Skin of body (tissue), 2 donors: ENCODE results near the gene PAQR4. TPM values are rescaled to one million over a fixed set of nuclear protein-coding genes. Genes with fewer than 3 reads are reported as not detected.
"Not testable (repeated sequence)": the region's sequence is repeated elsewhere in the genome, so short reads cannot be mapped to it uniquely, and the experiment has no call there.

Experiments
- DNase-seq: peaks from one replicate; lab custom pipeline; 2025; lab: John Stamatoyannopoulos, UW
- total RNA-seq: library from RNA; depleted of rRNA; stranded (reverse); fragments of >200 nt; gene quantifications from one replicate; pipeline ENCODE4 v1.2.3, GENCODE V29; 2014

Gene PAQR4
- total RNA-seq, 1 donor from 2014 or later = 7.0 TPM

DNA sequence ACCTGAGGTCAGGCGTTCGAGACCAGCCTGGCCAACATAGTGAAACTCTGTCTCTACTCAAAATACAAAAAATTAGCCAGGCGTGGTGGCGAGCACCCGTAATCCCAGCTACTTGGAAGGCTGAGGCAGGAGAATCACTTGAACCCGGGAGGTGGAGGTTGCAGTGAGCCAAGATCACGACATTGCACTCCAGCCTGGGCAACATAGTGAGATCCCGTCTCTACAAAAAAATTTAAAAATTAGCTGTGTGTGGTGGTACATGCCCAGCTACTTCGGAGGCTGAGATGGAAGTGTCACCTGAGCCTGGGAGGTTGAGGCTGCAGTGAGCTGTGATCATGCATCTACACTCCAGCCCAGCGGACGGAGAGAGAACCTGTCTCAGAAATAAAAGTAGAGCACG is 25.4 kb upstream of the PAQR4 start:
- DNase-seq = not testable (repeated sequence)

DNA sequence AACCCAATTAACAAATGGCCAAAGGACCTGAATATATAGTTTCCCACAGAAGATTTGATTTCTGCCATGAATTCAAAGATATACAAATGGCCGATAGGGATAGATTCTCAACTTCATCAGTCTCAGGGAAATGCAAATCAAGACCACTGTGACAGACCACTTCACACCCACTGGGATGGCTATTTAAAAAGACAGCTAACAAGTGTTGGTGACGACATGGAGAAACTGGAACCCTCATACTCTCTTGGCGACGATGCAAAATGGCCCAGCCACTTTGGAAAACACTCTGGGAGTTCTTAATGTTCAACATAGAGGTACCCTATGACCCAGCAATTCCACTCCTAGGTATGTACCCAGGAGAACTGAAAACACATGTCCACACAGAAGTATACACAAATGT is 22.5 kb upstream of the PAQR4 start:
- DNase-seq = no peak

DNA sequence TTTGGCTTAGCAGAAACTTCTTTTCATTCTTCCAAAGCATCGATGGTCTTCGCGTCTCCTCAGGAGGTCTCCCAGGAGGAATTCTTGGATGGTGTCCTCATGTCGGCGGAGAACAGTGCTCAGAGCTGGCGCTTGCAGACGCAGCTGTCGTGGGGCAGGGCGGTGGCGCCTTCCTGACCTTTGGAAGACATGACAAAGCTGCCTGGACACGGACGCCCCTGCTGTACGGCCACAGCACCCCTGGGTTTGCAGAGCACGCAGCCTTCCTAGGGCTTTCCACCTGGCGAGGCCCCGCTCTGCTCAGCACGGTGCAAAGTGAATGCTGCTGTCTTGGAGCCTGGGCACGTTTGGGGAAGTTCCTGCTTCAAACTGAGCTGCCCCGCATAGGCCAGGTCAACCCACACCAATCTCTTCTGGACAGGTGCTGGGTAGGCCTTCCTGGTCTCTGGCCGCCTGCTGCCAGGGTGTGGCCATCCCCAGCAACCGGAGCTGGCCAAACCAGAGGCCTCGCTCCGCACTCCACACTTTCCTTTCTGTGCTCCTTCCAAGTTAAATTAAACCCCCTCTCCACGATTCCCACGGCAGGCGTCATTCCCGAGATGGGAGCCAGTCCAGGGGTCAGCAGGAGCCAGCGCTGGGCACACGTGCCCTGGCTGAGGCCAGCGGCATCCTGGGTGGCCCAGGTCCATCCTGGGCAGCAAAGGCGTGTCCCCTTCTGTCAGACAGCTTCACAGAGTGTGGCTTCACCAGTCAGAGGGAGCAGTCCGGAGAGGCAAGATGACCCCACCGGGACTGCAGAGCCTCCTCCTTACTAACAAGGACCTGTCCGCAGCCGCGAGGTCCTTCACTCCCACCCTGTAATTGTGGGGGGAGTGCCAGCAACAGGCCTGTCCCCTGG is 20.1 kb upstream of the PAQR4 start:
- DNase-seq = no peak

DNA sequence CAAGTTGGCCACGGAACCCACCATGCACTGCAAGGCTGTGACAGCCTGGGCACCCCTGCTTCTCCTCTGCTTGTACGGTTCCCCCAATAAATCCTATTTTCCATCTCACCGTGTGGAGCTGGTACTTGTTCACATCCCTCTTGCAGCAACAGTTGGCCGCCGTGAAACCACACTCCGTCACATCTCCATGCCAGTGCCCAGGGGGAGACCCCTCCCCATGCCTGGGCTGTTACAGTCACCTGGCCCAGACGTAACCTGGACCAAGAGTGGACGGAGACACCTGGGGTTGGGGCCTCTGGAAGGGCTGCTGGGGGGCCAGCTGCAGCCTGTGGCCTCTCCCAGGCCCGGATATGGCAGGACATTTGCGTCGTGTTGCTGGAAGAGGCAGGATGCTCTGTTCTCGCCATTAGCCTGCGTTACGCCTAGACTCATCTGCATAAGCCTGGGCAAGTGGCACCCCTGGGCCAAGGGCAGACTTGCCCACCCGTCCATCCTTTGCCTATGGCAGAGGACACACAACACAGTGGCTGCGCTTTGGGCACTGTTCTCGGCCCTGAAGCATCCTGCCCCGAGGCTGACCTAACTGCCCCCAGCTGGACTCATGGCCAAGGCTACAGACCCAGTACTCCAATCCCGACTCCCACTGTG is 19.3 kb upstream of the PAQR4 start:
- no peak for DNase-seq

DNA sequence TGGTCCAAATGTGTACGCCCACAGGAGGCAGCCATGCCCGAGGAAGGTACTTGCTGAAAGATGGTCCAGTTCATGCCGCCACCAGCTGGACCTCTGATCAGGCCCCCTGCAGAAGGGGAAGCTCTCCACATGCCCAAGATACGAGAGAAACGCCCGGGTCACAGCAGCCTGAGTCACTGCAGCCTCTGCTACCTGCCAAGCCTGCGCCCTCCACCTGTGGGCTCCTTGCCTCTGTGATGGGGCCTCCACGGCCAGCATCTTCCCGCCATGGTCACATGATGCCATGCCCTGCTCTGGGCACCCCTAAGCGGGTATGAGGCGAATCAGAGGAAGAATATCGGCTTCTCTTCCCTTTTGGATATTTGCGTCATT is 18.8 kb upstream of the PAQR4 start:
- DNase-seq = no peak

DNA sequence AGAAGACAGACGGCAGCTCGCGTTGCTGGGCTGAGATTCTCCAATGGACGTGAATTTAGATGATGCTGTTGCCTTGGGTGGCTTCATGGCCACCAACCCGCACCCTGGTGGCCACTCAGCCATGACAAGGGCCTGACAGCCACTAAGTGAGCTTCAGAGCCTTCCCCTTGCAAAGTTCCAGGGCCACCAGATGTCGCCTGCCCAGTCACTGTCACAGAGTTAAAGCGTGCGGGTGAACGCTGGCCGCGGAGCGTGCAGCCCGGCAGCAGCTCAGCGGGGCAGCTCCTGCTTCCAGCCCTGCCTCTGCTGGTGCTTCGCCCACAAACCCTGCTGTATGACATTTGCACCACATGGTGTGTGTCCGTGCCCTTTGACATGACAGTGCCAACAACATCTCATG is 18.4 kb upstream of the PAQR4 start:
- DNase-seq = no peak

DNA sequence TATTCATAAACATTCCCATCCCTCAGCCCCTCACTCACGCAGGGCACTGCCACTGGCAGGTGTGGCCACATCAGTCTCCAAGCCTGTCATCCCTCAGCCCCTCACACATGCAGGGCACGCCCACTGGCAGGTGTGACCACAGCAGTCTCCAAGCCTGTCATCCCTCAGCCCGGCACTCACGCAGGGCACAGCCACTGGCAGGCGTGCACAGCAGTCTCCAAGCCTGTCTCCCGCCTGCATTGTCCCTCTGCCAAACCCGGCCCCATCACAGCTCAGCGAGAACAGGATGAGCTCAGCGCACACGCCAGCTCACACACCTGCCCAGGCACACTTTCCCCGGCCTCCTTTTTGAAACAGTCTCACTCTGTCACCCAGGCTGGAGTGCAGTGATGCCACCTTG is 16.5 kb upstream of the PAQR4 start:
- DNase-seq = no peak

DNA sequence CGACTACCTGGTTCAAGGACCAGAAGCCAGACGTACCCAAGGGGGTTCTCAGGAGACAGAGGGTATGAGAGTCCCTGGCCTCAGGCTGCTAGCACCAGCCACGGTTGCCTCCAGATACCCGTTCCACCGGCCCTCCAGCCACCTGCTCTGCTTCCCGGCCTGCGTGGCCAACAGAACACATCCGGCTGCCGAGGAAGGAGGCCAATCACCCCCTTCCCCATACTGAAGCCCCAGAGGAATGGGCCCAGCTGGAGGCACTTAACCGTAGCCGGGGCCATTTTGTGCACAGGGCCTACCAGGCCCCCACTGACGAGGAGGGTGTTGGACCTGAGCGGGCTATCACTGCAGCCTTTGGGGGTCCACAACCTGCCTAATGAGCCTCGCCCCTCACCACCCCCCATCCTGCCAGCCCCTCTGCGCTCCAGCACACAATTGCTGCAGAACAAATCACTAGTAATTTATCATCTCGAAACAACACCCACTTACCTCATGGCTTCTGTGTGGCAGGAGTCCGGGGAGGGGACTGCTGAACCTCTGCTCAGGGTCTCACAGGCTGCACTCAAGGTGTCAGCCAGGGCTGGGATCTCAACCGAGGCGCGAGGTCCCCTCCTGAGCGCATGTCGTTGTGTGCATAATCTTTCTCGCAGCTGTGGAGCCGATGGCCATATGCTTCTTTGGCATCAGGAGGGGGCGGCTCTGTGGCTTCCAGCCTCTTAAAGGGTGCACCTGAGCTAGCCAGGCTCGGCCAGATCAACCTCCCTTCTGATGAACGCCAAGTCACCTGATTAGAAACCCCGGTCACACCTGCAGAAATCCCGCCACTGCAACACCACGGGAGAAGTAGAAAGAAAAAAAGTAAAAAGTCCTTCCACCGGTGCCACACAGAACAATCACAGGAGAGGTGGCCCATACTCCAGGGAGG is 15.2 kb upstream of the PAQR4 start:
- DNase-seq = no peak

DNA sequence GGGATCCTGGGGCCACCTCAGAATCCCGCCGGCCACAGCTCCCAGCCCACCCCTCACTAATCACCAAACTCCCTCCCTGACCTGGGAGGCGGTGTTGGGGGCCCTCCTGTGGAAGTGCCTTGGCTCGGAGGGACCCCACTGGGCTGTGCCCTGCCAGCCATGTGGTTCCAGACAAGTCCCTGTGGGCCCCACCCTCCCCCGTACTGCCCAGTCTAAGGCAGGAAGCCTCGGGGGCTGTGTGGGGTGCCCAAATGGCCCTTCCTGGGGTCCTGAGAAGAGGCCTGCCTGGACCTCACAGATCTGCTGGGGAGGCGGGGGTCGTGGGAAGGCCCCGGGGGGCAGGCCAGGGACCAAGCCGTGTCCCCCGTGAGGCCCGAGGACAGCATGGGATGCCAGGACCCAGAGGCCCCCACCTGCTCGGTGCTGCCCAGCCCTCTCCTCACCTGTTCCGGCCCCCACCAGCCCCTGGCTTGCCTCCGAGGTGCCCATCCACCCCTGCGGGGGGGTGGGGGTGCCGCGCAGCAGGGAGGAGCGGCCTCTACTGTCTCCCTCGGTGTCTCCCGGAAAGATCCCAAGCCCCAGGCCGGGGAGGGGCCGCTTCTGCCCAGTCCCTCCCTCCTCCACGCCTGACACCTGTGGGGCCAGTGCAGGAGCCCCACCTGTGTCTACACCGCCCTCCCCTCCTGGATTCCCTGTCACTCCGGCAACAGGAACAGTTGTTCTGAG is 14.3 kb upstream of the PAQR4 start:
- DNase-seq = no peak

DNA sequence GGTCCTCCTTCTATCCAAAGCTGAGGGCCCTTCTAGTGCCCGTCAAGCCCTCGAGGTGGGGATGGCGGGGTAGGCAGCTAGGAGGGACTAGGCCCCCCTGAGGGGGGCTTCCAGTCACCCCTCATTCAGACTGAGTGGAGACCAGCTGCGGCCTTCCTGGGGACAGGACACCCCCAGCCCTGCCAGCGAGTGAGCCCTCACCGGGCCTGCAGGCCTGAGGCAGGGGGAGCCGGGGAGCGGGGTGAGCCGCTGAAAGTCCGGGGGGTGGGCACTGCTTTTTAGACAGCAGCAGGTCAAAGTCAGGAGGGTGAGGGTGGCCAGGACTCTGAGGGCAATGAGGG is 13.7 kb upstream of the PAQR4 start:
- no peak for DNase-seq

DNA sequence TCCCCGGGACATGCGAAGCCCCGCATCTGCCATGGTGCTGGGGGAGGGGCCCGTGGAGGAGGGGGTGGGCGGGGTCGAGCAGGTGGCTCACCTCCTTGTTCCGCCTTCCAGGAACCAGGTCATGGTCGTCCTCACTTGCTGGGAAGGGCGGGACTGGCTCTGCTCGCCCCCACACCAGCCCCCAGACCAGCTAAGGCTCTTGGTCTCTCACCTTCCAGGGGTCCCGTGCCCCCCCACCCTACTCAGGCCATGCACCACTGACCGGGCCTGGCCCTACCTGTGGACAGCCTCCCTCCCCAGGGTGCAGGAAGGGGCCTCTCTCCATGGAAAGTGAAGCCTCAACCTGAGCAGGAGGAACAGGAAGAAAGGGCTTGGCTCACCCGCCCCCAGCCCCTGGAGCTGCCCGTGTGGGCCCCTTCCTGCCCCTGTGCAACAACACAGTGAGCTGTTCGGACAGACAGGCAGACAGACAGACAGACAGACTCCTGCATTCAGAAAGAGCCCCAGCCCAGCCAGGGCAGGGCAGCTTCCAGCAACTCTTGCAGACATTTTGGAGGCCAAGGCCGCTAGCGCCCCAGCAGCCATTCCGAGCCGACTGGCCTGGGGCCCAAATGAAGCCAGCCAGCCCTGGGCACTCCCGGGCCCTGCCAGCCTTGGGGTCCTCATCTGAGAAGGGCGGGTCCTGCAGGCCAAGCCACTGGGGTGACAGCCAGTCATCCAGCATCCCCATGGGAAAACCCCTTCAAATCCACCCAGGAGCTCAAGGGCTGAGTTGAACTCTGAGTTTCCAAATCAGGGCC is 13.2 kb upstream of the PAQR4 start:
- DNase-seq = no peak

DNA sequence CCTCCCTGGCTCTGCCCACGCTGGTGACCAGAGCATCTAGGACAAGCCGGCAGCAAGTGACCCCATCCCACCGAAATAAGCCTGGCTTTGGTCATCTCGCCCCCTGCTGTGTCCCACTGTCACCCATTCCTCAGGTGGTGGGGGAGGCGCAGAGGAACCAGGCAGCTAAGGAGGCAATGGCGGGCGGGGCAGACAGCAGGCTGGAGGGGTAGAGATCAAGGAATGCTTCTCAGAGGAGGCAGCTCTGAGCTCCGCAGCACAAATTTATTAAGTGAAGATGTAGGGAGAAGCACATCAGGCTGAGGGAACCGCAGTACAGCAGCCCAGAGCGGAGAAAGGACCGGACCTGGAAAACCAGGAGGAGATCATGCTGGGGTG is 12.6 kb upstream of the PAQR4 start:
- DNase-seq = no peak

DNA sequence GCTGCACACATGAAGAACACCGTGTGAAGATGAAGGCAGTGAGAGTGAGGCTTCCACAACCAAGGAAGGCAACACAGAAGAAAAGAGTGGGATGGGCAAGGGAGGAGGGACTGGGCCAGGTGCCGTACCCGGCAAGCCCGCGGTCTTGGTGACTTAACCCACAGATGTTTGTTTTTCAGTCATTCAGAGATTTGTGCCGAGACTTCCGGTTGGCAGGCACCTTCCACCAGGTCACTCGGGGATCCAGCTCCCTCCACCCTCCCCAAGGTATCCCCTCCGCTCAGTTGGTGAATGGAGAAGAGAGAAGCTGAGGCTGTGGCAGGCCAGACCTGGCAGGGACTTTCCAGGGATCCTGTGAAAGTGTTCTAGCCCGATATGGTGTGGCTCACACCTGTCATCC is 9.9 kb upstream of the PAQR4 start:
- no peak for DNase-seq

DNA sequence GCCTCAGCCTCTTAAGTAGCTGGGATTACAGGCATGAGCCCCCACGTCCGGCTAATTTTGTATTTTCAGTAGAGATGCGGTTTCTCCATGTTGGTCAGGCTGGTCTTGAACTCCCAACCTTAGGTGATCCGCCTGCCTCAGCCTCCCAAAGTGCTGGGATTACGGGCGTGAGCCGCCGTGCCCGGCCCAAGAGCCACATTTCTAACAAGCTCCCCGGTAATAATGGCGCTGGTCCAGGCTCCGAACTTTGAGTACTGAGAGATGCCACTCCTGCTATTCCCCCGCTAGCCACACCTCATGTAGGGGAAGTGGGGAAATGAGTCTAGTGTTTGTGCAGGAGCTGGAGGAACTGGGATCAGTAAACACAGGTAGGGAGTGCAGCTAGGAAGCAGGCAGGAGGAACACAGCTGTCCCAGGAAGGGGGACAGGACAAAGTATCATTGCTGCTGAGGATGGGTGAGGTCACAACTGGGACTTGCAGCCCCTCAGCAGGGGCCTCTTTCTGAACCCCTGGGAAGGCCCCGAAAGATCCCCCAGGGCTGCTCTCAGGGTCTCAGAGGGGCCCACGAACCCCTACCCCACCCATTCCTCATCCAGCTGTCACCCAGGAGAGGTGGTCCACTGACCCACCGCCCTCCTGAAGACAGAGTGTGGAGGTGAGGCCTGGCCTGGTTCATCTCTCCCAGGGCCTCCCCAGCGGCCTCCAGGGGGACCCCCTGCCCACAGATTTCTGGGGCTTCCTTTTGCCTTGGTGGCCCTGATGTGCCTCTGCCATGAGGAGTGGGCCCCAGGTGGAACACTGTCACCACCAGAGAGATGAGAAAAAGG is 8.8 kb upstream of the PAQR4 start:
- no peak for DNase-seq

DNA sequence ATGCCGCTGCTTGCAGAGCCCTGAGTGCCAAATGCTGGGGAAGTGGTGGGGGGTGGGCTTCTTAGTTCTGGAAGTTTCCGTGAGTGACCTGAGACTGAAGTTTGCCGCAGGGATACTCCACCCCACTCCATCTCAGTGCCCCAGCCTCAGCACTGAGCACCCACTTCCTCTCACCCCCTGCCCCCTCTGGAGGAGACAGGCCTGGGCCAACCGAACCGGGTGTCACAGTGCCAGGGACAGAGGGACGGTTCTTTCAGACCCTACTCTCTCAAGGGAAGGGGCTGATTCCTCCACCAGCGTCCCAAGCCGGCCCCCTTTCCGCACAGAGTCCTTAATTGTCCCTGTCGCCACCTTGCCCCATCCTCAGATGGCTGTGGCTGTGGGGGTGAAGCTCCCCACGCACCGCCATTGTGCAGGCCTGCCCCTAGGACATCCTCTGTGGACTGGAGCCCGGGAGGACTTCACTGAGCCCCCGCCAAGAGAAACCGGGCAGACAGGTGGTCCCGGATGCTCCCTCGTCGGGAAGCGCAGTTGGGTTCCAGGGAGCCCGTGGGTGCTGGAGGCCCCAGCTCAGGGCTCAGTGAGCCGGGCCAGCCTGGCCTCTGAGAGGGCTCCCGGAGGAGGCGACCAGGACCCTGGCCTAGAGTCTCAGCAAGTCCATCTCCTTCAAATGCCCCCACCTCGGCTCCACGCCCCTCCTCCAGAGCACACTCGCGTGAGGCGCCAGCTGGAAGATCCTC is 6.6 kb upstream of the PAQR4 start:
- DNase-seq = no peak

DNA sequence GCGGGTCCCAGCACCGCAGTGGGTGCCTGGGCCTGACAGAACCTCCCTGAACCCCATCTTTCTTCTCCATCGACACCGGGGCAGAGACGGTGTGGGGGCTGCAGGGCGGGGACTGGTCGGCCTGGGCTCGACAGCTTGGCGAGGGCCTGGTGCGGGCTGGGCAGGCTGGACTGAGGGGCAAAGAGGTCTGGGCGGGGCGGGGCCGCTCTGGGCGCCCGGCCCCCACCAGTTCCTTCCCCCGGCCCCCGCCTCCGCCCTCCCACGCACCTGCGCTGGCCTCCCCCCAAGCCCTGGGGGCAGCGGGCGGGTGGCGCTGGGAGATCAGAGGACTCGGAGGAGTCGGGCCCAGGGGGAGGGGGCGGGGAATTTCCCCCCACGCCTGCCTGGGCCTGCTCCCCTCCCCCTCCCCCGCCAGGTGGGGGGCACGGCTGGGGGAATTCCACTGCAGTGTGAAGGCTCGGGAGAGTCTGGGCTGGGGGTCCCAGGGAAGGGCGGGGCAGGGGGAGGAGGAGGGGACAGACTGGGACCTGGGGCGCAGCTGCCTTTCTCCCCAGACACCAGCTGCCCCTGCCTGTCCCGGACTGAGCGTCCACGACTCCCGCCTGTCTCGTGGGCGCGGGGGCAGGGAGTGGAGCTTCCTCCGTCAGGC is 6.0 kb upstream of the PAQR4 start:
- no peak for DNase-seq

DNA sequence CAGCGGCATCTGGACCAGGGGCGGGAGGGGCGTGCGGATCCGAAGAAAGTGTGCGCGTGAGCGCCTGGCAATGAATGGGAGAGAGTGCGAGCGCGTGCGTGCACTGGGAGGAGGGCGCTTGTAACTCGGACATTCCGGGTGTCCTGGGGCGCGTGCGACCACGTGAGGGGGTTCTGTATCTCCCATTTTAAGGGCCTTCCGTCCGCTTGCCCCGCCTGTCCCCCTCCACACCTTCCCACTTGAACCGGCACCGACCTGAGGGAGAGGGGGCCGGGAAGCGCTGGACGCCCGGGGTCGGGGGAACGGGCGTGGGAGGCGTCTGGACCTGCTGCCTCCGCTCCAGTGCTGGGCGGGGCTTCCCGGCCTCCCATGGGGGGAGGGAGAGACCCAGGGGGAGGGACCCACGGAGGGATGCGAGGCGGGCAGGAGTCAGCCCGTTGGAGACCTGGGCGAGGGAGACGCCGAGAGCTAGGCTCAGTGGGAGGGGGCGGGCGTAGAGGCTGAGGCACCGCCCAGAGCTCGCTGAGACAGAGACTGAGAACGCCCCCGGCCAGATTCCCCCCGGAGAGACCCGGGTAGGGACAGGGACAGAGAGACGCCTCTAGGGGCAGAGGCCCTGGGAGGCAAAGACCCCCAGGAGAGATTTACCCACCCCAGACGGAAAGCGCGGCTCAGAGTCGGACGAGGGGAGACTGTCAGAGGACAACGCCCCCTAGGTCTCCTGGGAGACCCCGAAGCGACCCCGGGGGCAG is 5.2 kb upstream of the PAQR4 start, which contains the start of gene KREMEN2:
KREMEN2 (plus strand) TSS at position 553 of the 752 bp plus-strand sequence. CDS start 246 bp downstream, outside the sequence.
- peak; percentile 16 for DNase-seq
